A549 (cell line): ENCODE data around the gene RARA. TPM values are rescaled to one million over a fixed set of nuclear protein-coding genes. Genes with fewer than 3 reads are reported as not detected.

ENCODE experiments used
- ATAC-seq, 2 experiments: fragments of 200-7000 bp in 1 of 2; fragments of >200 bp in 1 of 2; cut with Nextera tagmentation in 1 of 2; cut with Tn5 transposase in 1 of 2; 3 replicates each; pipeline versions ENCODE4 v1.8.0 to v1.9.1; 2018 to 2020; ENCODE audit warnings: mild to moderate bottlenecking in 1 of 2, moderate library complexity in 1 of 2
- CTCF ChIA-PET: fragments of 300-600 bp; sonication (Branson Sonifier 250); formaldehyde crosslinking; extraction: SDS; loops from one replicate; lab custom pipeline; 2021; ENCODE audit warnings: antibody characterized with exemption, inconsistent platforms; lab: Yijun Ruan, JAX
- POLR2A ChIA-PET: fragments of 350-600 bp; formaldehyde crosslinking; extraction: SDS; loops from one replicate; lab custom pipeline; 2021; ENCODE audit warnings: antibody characterized with exemption, inconsistent platforms; lab: Yijun Ruan, JAX
- DNase-seq, 2 experiments: peaks; one replicate each; pipeline versions ENCODE4 v3.0.0 to v3.0.0-alpha.2; 2011 to 2016; ENCODE audit warnings: low read depth in 1 of 2, low spot score in 1 of 2
- FAIRE-seq: peaks from 2 replicates; lab custom pipeline; 2011; peaks lifted over from hg19 to GRCh38; lab: Jason Lieb, UNC
- H3K27ac ChIP-seq, 2 experiments: fragments of >200 bp; sonication (Bioruptor Twin); formaldehyde crosslinking; 3 replicates each; pipeline ENCODE4 v1.5.1; 2016 to 2017
- H3K4me1 ChIP-seq: fragments of >200 bp; sonication (Bioruptor Twin); formaldehyde crosslinking; 3 replicates; pipeline ENCODE4 v1.6.1; 2016
- H3K4me2 ChIP-seq: fragments of >200 bp; sonication (Bioruptor Twin); formaldehyde crosslinking; 3 replicates; pipeline ENCODE4 v1.6.1; 2016
- H3K4me3 ChIP-seq: fragments of >200 bp; sonication (Bioruptor Twin); formaldehyde crosslinking; 3 replicates; pipeline ENCODE4 v1.5.1; 2016
- H3K9me3 ChIP-seq: fragments of >200 bp; sonication (Bioruptor Twin); formaldehyde crosslinking; 3 replicates; pipeline ENCODE4 v1.6.1; 2016
- BCL3 ChIP-seq: fragments of >200 bp; sonication (Bioruptor Twin); formaldehyde crosslinking; IDR thresholded peaks from 3 replicates; pipeline ENCODE4 v1.6.1; 2016
- CBX2 ChIP-seq: fragments of 200-600 bp; sonication (generic); IDR thresholded peaks from 2 replicates; pipeline ENCODE4 v1.6.1; 2016; ENCODE audit warnings: low read depth, mild to moderate bottlenecking, borderline replicate concordance
- CBX8 ChIP-seq: fragments of 200-600 bp; sonication (generic); IDR thresholded peaks from 2 replicates; pipeline ENCODE4 v1.6.1; 2016
- CHD2 ChIP-seq: fragments of 150-350 bp; IDR thresholded peaks from 2 replicates; pipeline ENCODE4 v1.6.1; 2014; ENCODE audit warnings: low read length; ENCODE audit not compliant: partially characterized antibody
- E2F6 ChIP-seq: IDR thresholded peaks from 2 replicates; pipeline ENCODE4 v1.6.1; 2012; ENCODE audit warnings: low read depth, borderline replicate concordance
- EHF ChIP-seq: fragments of 250-450 bp; sonication (Bioruptor Pico); IDR thresholded peaks from 2 replicates; pipeline ENCODE4 v1.5.0; 2020; ENCODE audit warnings: mild to moderate bottlenecking
- EHMT2 ChIP-seq: fragments of 200-600 bp; sonication (generic); IDR thresholded peaks from 2 replicates; pipeline ENCODE4 v1.6.1; 2016; ENCODE audit warnings: antibody characterized with exemption, low read depth, mild to moderate bottlenecking, moderate library complexity
- EP300 ChIP-seq, 2 experiments: fragments of >200 bp; sonication (Bioruptor Twin); formaldehyde crosslinking; IDR thresholded peaks; 2 replicates in 1 of 2; 3 replicates in 1 of 2; pipeline ENCODE4 v1.6.1; 2016 to 2017
- FOSB ChIP-seq: fragments of 250-450 bp; sonication (Bioruptor Pico); IDR thresholded peaks from 2 replicates; pipeline ENCODE4 v1.5.0; 2020; ENCODE audit warnings: mild to moderate bottlenecking, moderate library complexity
- GATA3 ChIP-seq: IDR thresholded peaks from 2 replicates; pipeline ENCODE4 v1.6.1; 2012; ENCODE audit warnings: borderline replicate concordance
- HDAC2 ChIP-seq: fragments of 200-600 bp; sonication (generic); IDR thresholded peaks from 2 replicates; pipeline ENCODE4 v1.6.1; 2016
- HOXB13 ChIP-seq: fragments of 250-450 bp; sonication (Bioruptor Pico); IDR thresholded peaks from 2 replicates; pipeline ENCODE4 v1.5.0; 2020; ENCODE audit warnings: low read depth, mild to moderate bottlenecking, moderate library complexity
- HOXB5 ChIP-seq: fragments of 250-450 bp; sonication (Bioruptor Pico); IDR thresholded peaks from 2 replicates; pipeline ENCODE4 v1.5.0; 2020; ENCODE audit warnings: mild to moderate bottlenecking, moderate library complexity
- KDM1A ChIP-seq: fragments of 200-600 bp; sonication (generic); IDR thresholded peaks from 2 replicates; pipeline ENCODE4 v1.6.1; 2016; ENCODE audit warnings: low read depth, mild to moderate bottlenecking
- MAFK ChIP-seq: fragments of 450-650 bp; IDR thresholded peaks from 2 replicates; pipeline ENCODE4 v1.6.1; 2014; ENCODE audit not compliant: partially characterized antibody
- MAZ ChIP-seq: fragments of 150-350 bp; IDR thresholded peaks from 2 replicates; pipeline ENCODE4 v1.6.1; 2014; ENCODE audit warnings: antibody characterized with exemption, low read depth, low read length, borderline replicate concordance
- MYC ChIP-seq: IDR thresholded peaks from 2 replicates; pipeline ENCODE4 v1.6.1; 2012; ENCODE audit warnings: mild to moderate bottlenecking, inconsistent platforms, low read length, improper control_type of control experiment, borderline replicate concordance
- NFE2L2 ChIP-seq: fragments of 150-350 bp; conservative IDR thresholded peaks from 2 replicates; pipeline ENCODE4 v1.6.1; 2014; ENCODE audit warnings: low read length
- POLR2AphosphoS2 ChIP-seq: conservative IDR thresholded peaks from 2 replicates; pipeline ENCODE4 v1.6.1; 2012; ENCODE audit warnings: low read length, improper control_type of control experiment, inconsistent platforms
- RNF2 ChIP-seq: fragments of 200-600 bp; sonication (generic); IDR thresholded peaks from 2 replicates; pipeline ENCODE4 v1.6.1; 2016; ENCODE audit warnings: low read depth, mild to moderate bottlenecking, antibody characterized with exemption, moderate library complexity, borderline replicate concordance
- SREBF2 ChIP-seq: fragments of 450-650 bp; IDR thresholded peaks from 2 replicates; pipeline ENCODE4 v1.6.1; 2014; ENCODE audit warnings: mild to moderate bottlenecking, moderate library complexity
- TP53 ChIP-seq: fragments of 250-450 bp; sonication (Bioruptor Pico); IDR thresholded peaks from 2 replicates; pipeline ENCODE4 v1.5.0; 2021; ENCODE audit warnings: mild to moderate bottlenecking, moderate library complexity
- ZSCAN20 ChIP-seq: fragments of 250-450 bp; sonication (Bioruptor Pico); IDR thresholded peaks from 2 replicates; pipeline ENCODE4 v1.8.0; 2022; ENCODE audit warnings: mild to moderate bottlenecking, moderate library complexity
- WGBS: methylation state at CpG from one replicate; pipeline ENCODE4 v1.1.6; 2017; ENCODE audit errors: missing lambda C conversion rate; 5-methylcytosine and 5-hydroxymethylcytosine counted together
- polyA plus RNA-seq, 4 experiments: library from polyadenylated mRNA; depleted of rRNA in 3 of 4; stranded (reverse); fragments of >200 nt; fragmentation: RNase III in 1 of 4; extraction: RNeasy Plus Mini Kit Qiagen cat#74134 plus additional on column Dnase treatment in 1 of 4; gene quantifications; 2 replicates in 3 of 4; 3 replicates in 1 of 4; pipeline ENCODE4 v1.2.3, GENCODE V29; 2011 to 2017
- TF ChIP-seq, protein P1 (sequence below): fragments of 450-650 bp; IDR thresholded peaks from 2 replicates; pipeline ENCODE4 v1.6.1; 2014; ENCODE audit warnings: antibody characterized with exemption
- TF ChIP-seq, protein P2 (sequence below): fragments of >200 bp; sonication (Bioruptor Twin); formaldehyde crosslinking; IDR thresholded peaks from 3 replicates; pipeline ENCODE4 v1.5.1; 2016
- TF ChIP-seq, protein P3 (sequence below): fragments of >200 bp; sonication (Bioruptor Twin); formaldehyde crosslinking; IDR thresholded peaks from 2 replicates; pipeline ENCODE4 v1.6.1; 2016
- TF ChIP-seq, protein P4 (sequence below): IDR thresholded peaks from 2 replicates; pipeline ENCODE4 v1.6.1; 2012

The RARA gene
- polyA plus RNA-seq, 2 of the 4 experiments (the other 2 are of a cell fraction) = 8.6 to 17.2 TPM

DNA sequence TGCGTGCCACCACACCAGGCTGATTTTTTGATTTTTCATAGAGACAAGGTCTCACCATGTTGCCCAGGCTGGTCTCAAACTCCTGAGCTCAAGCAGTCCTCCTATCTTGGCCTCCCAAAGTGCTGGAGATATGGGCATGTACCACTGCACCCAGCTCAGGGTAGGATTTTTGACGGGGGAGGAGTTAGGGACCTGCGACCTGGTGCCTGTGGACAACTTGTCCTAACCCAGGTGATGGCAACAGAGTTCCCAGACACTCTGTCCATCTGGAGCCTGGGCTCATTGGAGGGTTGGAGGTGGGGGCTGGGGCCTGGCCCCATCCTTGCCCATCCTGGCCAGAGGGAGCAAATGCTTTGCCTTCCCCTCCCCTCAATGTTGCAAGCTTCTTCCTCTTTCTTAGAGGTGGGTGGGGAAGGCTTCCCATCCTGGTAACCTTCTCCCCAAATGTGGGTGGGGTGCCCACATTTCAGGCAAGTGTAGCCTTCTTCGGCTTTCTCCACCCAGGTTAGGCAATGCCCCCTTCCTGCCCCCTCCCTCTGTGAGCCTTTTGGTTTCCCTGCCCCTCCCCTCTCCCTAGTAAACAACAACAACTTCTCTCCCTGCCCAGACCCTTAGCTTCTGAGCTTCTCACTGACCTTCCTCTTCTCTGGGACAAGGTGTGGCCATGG, 24.9 kb downstream of the RARA start:
- Histone ChIP-seq H3K27ac (peak overlapping the region; percentile 66 to 79; a peak in 5 of 6 replicates), H3K4me1 (peaks cover 74% of the 10 kb centered on the region), H3K9me3 (no peaks in the 10 kb centered on the region), H3K4me2 (peak overlapping the region; percentile 72), H3K4me3 (no peak overlapping the region)
- no peak for TF ChIP-seq CBX8
- TF ChIP-seq RNF2 = no peak
- no peak for TF ChIP-seq E2F6
- ATAC-seq = no peak
- CTCF ChIA-PET = interaction anchor here (0.9 to 50.4 kb wide), 6 partner anchors 10 to 1328 kb away, joined by 3 to 2395 read pairs (median 5); partner anchors contain the start of genes CDC6, GJD3 and RARA
- no peak for DNase-seq
- WGBS = 95% methylated on average over 4 of the region's 4 CpGs
- no peak for FAIRE-seq
- POLR2A ChIA-PET = no interaction called here

GRCh38 chr17:40335620-40336019, 26.6 kb downstream of the RARA start:
- FAIRE-seq (no peak), DNase-seq (no peak), ATAC-seq (no peak)
- ChIA-PET POLR2A (no interaction called here), CTCF (interaction anchor here (0.8 to 50.4 kb wide), 4 partner anchors 9 to 117 kb away, joined by 3 to 2395 read pairs (median 537); partner anchors contain the start of genes CDC6, GJD3 and RARA)
- Histone ChIP-seq H3K4me2 (peak overlapping the region; percentile 72), H3K27ac (peak overlapping the region; percentile 66 to 79; a peak in 5 of 6 replicates), H3K9me3 (no peaks in the 10 kb centered on the region), H3K4me1 (peaks cover 64% of the 10 kb centered on the region), H3K4me3 (no peak overlapping the region)
- WGBS = 94% methylated on average over 8 of the region's 8 CpGs
- TF ChIP-seq POLR2AphosphoS2 = no peak
- TF ChIP-seq, protein P1, sequence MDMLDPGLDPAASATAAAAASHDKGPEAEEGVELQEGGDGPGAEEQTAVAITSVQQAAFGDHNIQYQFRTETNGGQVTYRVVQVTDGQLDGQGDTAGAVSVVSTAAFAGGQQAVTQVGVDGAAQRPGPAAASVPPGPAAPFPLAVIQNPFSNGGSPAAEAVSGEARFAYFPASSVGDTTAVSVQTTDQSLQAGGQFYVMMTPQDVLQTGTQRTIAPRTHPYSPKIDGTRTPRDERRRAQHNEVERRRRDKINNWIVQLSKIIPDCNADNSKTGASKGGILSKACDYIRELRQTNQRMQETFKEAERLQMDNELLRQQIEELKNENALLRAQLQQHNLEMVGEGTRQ = no peak
- TF ChIP-seq TP53 = no peak
- TF ChIP-seq MYC = no peak
- no peak for TF ChIP-seq CBX8
- TF ChIP-seq HDAC2 = no peak
- TF ChIP-seq SREBF2 = no peak
- no peak for TF ChIP-seq KDM1A
- TF ChIP-seq NFE2L2 = no peak
- no peak for TF ChIP-seq ZSCAN20 (CRISPR knock-in tag)
- no peak for TF ChIP-seq BCL3
- no peak for TF ChIP-seq EP300 (IDR thresholded peaks at IDR 0.05)
- no peak for TF ChIP-seq GATA3
- TF ChIP-seq, protein P2, sequence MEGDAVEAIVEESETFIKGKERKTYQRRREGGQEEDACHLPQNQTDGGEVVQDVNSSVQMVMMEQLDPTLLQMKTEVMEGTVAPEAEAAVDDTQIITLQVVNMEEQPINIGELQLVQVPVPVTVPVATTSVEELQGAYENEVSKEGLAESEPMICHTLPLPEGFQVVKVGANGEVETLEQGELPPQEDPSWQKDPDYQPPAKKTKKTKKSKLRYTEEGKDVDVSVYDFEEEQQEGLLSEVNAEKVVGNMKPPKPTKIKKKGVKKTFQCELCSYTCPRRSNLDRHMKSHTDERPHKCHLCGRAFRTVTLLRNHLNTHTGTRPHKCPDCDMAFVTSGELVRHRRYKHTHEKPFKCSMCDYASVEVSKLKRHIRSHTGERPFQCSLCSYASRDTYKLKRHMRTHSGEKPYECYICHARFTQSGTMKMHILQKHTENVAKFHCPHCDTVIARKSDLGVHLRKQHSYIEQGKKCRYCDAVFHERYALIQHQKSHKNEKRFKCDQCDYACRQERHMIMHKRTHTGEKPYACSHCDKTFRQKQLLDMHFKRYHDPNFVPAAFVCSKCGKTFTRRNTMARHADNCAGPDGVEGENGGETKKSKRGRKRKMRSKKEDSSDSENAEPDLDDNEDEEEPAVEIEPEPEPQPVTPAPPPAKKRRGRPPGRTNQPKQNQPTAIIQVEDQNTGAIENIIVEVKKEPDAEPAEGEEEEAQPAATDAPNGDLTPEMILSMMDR = no peak
- no peak for TF ChIP-seq HOXB13
- TF ChIP-seq MAFK = no peak

- FAIRE-seq = no peak
Measured at GRCh38 chr17:40337351-40337750, 28.4 kb downstream of the RARA start.

More at GRCh38 chr17:40337351-40337750, 28.4 kb downstream of the RARA start:
- no peak for ATAC-seq
- TF ChIP-seq CBX2 (no peak), EHF (CRISPR knock-in tag) (no peak), HOXB5 (CRISPR knock-in tag) (no peak), HOXB13 (no peak), FOSB (no peak), HDAC2 (no peak), BCL3 (no peak), EHMT2 (no peak), CHD2 (no peak), SREBF2 (no peak), MAZ (no peak), EP300 (IDR thresholded peaks at IDR 0.05) (no peak)
- TF ChIP-seq, protein P3, sequence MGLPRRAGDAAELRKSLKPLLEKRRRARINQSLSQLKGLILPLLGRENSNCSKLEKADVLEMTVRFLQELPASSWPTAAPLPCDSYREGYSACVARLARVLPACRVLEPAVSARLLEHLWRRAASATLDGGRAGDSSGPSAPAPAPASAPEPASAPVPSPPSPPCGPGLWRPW = no peak
- TF ChIP-seq, protein P4, sequence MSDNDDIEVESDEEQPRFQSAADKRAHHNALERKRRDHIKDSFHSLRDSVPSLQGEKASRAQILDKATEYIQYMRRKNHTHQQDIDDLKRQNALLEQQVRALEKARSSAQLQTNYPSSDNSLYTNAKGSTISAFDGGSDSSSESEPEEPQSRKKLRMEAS = no peak
- TF ChIP-seq, all 56 proteins: peak for 0
- Histone ChIP-seq H3K4me3 (no peak overlapping the region), H3K27ac (peak overlapping the region in 1 of 2 experiments; percentile 35; a peak in 2 of 6 replicates), H3K4me1 (peaks cover 53% of the 10 kb centered on the region), H3K9me3 (no peaks in the 10 kb centered on the region), H3K4me2 (no peak overlapping the region)
- ChIA-PET CTCF (interaction anchor here (1.3 to 50.4 kb wide), 3 partner anchors 10 to 35 kb away, joined by 5 to 2395 read pairs (median 1069); partner anchors contain the start of genes CDC6, GJD3 and RARA), POLR2A (no interaction called here)
- DNase-seq = no peak
- 83% methylated on average over 8 of the region's 8 CpGs for WGBS
